Right renal cortex interstitium (tissue), 3 donors: Measurements from ENCODE around the gene FAM72C. TPM values are rescaled to one million over a fixed set of nuclear protein-coding genes. Genes with fewer than 3 reads are reported as not detected.
"Not testable (repeated sequence)": the region's sequence is repeated elsewhere in the genome, so short reads cannot be mapped to it uniquely, and the experiment has no call there.

Source experiments
- DNase-seq, 3 donors: peaks; one replicate each; pipeline ENCODE4 v3.0.0-alpha.2; 2013; ENCODE audit warnings: low read depth in 3 of 3, low spot score in 2 of 3
- polyA plus RNA-seq, 3 donors: library from polyadenylated mRNA; unstranded; fragments of 120-200 nt; gene quantifications; one replicate each; pipeline ENCODE4 v1.2.1, GENCODE V29; 2013; ENCODE audit not compliant: insufficient read length in 3 of 3

The FAM72C gene
- polyA plus RNA-seq, 3 donors, result 1.5 to 2.4 (median 2.4) TPM

DNA sequence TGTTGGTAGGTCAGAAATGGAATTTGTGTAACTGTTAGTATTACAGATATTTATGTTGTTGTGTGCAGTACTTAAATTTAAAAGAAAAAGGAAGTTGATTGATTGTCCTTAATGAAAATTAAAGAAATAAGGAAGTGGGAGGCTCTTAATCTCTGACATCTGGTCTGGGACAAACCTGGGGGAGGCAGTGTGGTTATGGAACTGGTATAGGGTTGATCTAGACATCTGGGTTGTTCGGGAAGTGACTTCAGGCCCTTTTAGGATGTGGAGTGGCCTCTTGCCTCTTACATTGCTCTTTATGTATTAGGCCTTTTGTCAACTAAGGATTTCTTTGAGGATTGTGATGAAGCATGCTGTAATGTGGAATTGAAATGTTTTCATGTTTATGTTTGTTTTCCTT is 16.1 kb upstream of the FAM72C start:
- DNase-seq, result not testable (repeated sequence)

GRCh38 chr1:143984721-143985473 is 13.1 kb upstream of the FAM72C start:
- DNase-seq, result not testable (repeated sequence)

GRCh38 chr1:143974416-143974815 is 2.6 kb upstream of the FAM72C start:
- peak in 1 of 3 donors; percentile 0 for DNase-seq

GRCh38 chr1:143973876-143974414 is 2.2 kb upstream of the FAM72C start:
- not testable (repeated sequence) for DNase-seq

DNA sequence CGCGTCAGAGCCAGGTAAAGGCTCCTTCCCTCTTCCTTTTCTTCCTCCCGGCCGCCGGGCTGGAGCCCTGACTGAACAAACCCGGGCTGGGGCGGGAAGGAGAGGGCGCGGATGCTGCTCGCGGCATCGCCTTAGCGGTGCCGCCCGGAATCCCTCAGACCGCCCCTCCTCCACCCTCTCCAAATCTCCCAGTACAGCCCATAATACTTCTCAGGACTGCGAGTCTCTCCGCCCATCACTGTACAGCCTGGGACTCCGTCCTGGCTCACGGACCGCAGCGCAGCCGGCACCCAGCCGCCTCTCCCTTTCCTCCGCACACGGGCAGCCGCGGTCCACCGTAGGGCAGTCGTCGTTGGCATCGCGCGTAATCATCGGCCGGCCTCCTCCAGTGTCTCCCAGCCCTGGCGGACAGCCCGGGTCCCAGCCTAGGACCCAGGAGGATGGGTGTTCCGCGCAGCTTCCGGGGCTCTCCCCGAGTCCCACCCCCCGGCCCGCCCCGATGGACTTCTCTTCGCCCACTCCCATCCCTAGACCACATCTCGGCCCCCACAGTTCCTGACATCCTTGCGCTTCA is 1.1 kb upstream of the FAM72C start:
- DNase-seq, result not testable (repeated sequence)

- not testable (repeated sequence) for DNase-seq
Measured at GRCh38 chr1:143965860-143966259, 5.9 kb downstream of the FAM72C start.

DNA sequence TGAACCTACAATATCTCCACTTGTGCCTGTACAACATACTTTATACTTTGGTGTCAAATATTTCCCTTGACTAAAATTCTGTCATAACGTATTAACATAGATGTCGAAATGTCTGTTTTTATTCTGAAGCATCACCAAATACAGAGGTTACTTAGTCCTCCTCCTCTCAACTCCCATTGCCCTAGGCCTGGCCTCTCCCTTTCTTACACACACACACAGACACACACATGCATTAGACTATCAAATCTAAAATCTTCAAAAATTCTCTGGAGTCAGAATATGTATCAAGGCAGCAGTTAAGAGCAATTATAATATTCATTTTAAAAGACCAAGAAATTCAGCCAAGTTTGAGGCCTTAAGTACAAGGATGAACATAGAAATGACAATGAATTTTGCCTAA is 7.5 kb downstream of the FAM72C start:
- not testable (repeated sequence) for DNase-seq

GRCh38 chr1:143955930-143956329 is 15.9 kb downstream of the FAM72C start:
- DNase-seq, result not testable (repeated sequence)

DNA sequence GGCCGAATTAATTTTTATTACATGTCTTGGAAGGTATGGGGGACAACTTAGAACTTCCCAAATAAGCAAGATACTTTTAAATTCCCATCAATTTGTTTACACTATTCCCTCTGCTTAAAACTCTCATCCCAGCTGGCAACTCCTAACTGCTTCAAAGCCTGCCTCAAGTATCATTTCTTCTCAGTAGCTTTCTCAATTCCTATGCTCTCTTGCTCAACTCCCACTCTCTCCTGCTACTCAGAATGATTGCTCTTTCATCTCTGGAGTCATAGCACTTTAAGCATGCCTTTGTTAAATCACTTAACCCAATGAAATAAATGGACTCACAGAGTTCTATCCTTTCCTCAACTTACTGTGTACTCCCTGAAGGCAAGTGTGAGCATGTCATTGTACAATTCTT is 18.9 kb downstream of the FAM72C start:
- not testable (repeated sequence) for DNase-seq

DNA sequence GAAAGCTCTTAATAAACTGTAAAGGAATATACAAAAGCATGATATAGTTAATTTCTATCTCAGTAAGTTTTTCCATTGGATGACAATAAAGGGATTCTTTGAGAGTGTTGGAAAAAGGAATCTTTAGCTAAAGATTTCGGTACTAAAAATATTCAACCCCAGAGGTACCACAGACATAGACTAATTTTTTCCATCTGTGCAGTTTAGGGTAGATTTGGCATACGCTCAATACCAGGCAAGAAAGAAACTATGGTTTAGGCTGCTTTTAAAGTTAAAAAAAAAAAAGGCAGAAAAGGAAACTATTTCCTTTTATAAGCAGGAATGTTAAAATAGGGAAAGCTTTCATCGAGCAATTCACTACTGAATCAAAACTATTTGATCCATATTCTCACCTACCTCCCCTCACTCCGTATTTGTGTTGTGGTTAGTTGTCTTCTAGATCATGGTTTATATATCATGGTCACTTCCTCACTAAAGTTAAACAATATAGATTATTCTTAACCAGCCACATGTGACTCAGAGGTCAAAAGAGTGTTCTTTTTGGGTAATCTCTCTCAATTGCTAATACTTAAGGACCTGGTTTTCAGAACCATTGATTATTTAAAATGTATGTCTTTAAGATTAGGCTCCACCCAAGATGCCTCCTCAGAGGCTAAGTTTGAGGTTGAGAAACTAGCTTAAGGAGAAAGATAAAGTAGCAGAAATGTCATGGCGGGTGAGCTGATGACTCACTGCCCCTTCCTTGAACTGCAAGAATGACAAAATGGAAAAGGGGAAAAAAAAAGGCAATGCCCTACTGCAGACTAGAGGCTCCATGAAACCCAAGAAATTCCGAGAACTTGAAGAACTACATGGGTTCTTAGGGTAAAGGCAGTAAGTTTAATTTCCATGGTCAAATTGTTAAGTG is 20.0 kb downstream of the FAM72C start:
- DNase-seq, result not testable (repeated sequence)

DNA sequence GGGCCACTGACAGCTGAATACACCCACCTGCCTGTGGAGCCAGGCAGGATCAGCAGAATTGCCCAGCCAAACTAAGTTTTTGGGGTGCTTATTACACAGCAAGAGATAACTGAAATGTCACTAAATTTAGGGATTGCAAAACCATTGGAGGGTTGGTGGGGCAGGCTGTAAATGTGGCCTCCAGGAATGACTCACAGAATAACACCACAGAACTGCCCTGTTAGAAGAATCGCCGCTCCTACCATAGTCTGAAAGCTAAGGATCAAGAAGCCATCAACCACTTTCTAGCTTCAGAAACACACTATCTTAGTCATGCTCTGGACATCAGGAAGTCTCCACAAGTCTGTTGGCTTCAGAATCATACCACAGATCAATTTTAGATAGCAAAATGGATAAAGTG is 24.0 kb downstream of the FAM72C start:
- DNase-seq, result not testable (repeated sequence)

- not testable (repeated sequence) for DNase-seq
Measured at GRCh38 chr1:143945253-143945652, 26.5 kb downstream of the FAM72C start.

GRCh38 chr1:143944576-143945240 is 27.1 kb downstream of the FAM72C start:
- DNase-seq, result not testable (repeated sequence)

- DNase-seq, result not testable (repeated sequence)
Measured at GRCh38 chr1:143943319-143943978, 28.3 kb downstream of the FAM72C start.

DNA sequence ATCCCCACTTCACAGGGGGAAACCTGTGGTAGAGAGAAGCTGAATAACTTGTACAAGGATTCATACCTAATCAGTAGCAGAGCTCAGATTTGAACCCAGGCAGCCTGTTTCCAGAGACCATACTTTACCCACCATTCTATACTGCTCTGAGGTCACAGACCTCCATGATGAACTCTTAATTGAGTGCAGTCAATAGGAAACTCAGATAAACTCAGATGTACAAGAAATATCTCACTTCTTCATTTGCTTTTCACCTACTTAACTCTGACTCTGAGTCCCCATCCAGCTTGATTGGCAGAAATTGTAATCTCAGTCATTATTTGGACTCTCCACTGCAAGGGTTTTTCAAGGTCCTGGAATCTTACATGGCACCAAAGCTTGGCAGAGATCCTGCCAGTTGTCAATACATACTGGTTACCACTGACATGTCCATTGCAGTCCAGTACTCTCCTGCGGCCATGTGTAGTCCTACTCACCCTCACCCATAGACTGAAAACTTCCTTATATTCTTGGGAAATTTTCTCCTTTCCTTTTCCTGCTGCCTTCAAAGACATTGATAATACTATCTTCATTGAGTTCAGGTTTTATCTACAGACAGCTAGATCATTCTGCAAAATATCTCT is 29.4 kb downstream of the FAM72C start:
- not testable (repeated sequence) for DNase-seq

- DNase-seq, result not testable (repeated sequence)
Measured at GRCh38 chr1:143939666-143940065, 32.1 kb downstream of the FAM72C start.

DNA sequence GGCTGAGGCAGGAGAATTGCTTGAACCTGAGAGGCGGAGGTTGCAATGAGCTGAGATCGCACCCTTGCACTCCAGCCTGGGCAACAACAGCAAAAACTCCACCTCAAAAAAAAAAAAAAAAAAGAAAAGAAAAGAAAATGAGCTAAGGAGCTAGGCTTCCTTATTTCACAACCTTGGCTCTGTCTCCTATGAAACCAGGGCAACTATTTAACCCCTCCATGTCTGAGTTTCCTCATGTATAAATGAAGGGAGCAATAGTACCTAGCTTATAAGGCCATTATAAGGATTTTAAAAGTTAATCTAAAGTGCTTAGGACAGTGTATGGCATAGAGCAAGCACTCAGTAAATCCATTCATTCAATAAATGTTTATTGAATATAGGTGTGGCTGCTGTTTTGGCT is 32.9 kb downstream of the FAM72C start:
- DNase-seq, result not testable (repeated sequence)

- DNase-seq, result not testable (repeated sequence)
Measured at GRCh38 chr1:143936457-143937115, 35.2 kb downstream of the FAM72C start.

DNA sequence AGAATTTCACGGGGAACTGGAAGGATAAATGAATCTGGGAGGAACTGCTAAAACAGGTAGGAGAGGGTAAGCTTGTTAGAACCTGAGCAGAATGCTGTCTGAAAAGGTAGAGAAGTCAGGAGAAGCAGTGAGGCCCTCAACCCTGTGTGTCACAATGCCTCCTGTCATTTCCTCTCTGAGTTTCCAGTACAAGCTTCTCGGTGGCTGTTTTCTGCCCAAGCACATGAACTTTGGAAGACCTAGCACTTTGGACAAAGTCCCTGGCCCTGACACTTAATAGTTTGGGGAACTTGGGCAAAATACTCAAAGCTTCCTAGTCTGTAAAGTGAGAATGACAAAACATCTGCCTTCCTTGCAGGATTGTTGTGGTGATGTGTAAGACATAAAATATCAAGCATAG is 52.7 kb downstream of the FAM72C start:
- not testable (repeated sequence) for DNase-seq
